ENCODE results near the gene AP5B1.
A peak's percentile ranks its signal among the peaks of the same experiment; 100 is the strongest.

AP5B1 gene

GRCh38 chr11:65790104-65790901 is 9.5 kb upstream of the AP5B1 start:
- no peak overlapping the region for H3K4me3 ChIP-seq (ENCODE audit: low read length)
- peaks cover 13% of the 10 kb centered on the region; the same call in 1 of the 2 replicates for H3K27me3 ChIP-seq (ENCODE audit: control insufficient read depth, insufficient read depth, low read length)
- DNase-seq (ENCODE audit: low read depth, low spot score) = no peak
- WGBS (ENCODE audit: insufficient coverage, insufficient read length) = no CpG with 5 or more reads among the region's 13 CpGs
- peaks cover 7% of the 10 kb centered on the region for H3K36me3 ChIP-seq (ENCODE audit: control insufficient read depth, insufficient read depth, low read length)
- H3K4me1 ChIP-seq (ENCODE audit: control insufficient read depth, insufficient read depth, low read length) = peaks cover 19% of the 10 kb centered on the region
- no peak overlapping the region for H3K27ac ChIP-seq (ENCODE audit: low read length)
- H3K9me3 ChIP-seq (ENCODE audit: control insufficient read depth, insufficient read depth, low read length) = no peaks in the 10 kb centered on the region

GRCh38 chr11:65789230-65790103 is 8.7 kb upstream of the AP5B1 start:
- WGBS (ENCODE audit: insufficient coverage, insufficient read length) = no CpG with 5 or more reads among the region's 14 CpGs
- H3K4me3 ChIP-seq (ENCODE audit: low read length) = no peak overlapping the region
- no peak for DNase-seq (ENCODE audit: low read depth, low spot score)
- no peaks in the 10 kb centered on the region for H3K9me3 ChIP-seq (ENCODE audit: control insufficient read depth, insufficient read depth, low read length)
- H3K27ac ChIP-seq (ENCODE audit: low read length) = no peak overlapping the region
- peaks cover 14% of the 10 kb centered on the region; the same call in 1 of the 2 replicates for H3K27me3 ChIP-seq (ENCODE audit: control insufficient read depth, insufficient read depth, low read length)
- peaks cover 19% of the 10 kb centered on the region for H3K4me1 ChIP-seq (ENCODE audit: control insufficient read depth, insufficient read depth, low read length)
- H3K36me3 ChIP-seq (ENCODE audit: control insufficient read depth, insufficient read depth, low read length) = peaks cover 2% of the 10 kb centered on the region; the same call in 1 of the 2 replicates

DNA sequence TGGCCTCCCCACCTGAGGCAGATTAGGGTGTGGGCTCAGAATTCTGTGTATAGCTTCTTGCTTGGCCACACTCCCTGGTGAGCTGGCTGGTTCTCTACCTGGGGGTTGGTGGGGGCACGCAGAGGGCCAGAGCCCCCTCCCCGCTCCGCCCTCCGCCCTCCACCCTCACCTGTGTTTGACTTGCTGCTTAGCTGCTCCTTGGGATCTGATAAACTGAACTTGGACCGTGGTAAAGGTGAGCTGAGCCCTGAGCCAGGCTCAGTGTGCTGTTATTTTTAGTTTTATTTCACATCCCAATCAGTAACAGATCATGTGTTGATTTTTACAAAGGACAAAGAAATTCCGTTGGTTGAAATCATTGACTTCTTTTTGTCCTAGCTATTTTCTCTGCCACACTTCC is 8.0 kb upstream of the AP5B1 start:
- Histone ChIP-seq H3K27ac (ENCODE audit: low read length) (no peak overlapping the region), H3K4me1 (ENCODE audit: control insufficient read depth, insufficient read depth, low read length) (peaks cover 21% of the 10 kb centered on the region), H3K36me3 (ENCODE audit: control insufficient read depth, insufficient read depth, low read length) (no peaks in the 10 kb centered on the region; the same call in 1 of the 2 replicates), H3K4me3 (ENCODE audit: low read length) (no peak overlapping the region), H3K27me3 (ENCODE audit: control insufficient read depth, insufficient read depth, low read length) (peaks cover 14% of the 10 kb centered on the region; the same call in 1 of the 2 replicates), H3K9me3 (ENCODE audit: control insufficient read depth, insufficient read depth, low read length) (no peaks in the 10 kb centered on the region)
- WGBS (ENCODE audit: insufficient coverage, insufficient read length) = no CpG with 5 or more reads among the region's 6 CpGs
- no peak for DNase-seq (ENCODE audit: low read depth, low spot score)

- Histone ChIP-seq H3K4me3 (ENCODE audit: low read length) (peak overlapping the region; percentile 69; the same call in 1 of the 2 replicates), H3K4me1 (ENCODE audit: control insufficient read depth, insufficient read depth, low read length) (peaks cover 21% of the 10 kb centered on the region), H3K9me3 (ENCODE audit: control insufficient read depth, insufficient read depth, low read length) (no peaks in the 10 kb centered on the region), H3K27me3 (ENCODE audit: control insufficient read depth, insufficient read depth, low read length) (peaks cover 14% of the 10 kb centered on the region; the same call in 1 of the 2 replicates), H3K27ac (ENCODE audit: low read length) (no peak overlapping the region), H3K36me3 (ENCODE audit: control insufficient read depth, insufficient read depth, low read length) (no peaks in the 10 kb centered on the region; the same call in 1 of the 2 replicates)
- DNase-seq (ENCODE audit: low read depth, low spot score) = no peak
- WGBS (ENCODE audit: insufficient coverage, insufficient read length) = no CpG with 5 or more reads among the region's 64 CpGs
These were observed 7.2 kb upstream of the AP5B1 start for GRCh38 chr11:65787649-65788622.

DNA sequence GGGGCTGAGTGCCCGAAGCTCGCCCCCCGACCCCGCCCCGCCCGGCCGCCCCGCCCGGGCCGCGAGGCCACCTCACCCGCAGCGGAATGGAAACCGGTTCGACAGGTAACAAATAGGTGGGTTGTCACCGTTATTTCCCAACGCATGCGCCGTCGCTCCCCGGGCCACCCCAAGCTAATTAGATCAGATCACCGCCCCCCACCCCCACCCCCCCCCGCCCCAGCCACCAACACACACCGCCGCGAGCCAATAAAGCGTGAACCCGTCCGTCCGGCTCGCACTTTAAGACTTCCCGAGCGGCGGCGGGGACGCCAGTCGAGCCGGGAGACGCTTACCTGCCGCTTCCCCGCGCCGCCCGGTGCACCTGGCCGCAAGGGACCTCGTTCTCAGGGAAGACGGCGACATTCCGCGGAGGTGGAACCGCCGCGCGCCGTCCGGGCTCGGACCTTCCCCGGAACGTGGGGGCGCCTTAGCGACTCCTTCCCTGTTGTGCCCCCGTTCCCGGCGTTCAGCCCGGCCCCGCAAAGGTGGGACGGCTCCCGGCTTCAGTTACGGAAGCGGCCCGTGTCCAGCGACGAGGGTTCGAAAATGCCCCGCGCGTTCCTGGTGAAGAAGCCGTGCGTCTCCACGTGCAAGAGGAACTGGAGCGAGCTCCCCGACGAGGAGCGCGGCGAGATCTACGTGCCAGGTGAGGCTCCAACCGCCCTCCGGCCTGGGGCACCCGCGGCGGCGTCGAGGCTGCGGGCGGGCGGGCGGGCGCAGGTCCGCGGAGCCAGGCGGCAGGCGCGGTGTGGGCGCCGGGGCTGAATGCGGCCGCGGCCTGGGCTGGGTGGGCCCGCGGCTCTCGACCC is 6.2 kb upstream of the AP5B1 start, which contains the start of gene OVOL1:
Gene OVOL1, plus strand, starts transcription at position 278 of the 851 bp plus-strand sequence. Its CDS starts 311 bp downstream, at position 589.
- Histone ChIP-seq H3K4me3 (ENCODE audit: low read length) (peak within 1 kb of the TSS; percentile 69; the same call in 1 of the 2 replicates), H3K27ac (ENCODE audit: low read length) (no peak within 1 kb of the TSS), H3K4me1 (ENCODE audit: control insufficient read depth, insufficient read depth, low read length) (peaks cover 21% of the 10 kb centered on the region), H3K36me3 (ENCODE audit: control insufficient read depth, insufficient read depth, low read length) (no peaks in the 10 kb centered on the region; the same call in 1 of the 2 replicates), H3K9me3 (ENCODE audit: control insufficient read depth, insufficient read depth, low read length) (no peaks in the 10 kb centered on the region), H3K27me3 (ENCODE audit: control insufficient read depth, insufficient read depth, low read length) (peaks cover 14% of the 10 kb centered on the region; the same call in 1 of the 2 replicates)
- WGBS (ENCODE audit: insufficient coverage, insufficient read length) = no CpG with 5 or more reads among the region's 112 CpGs
- no peak for DNase-seq (ENCODE audit: low read depth, low spot score)

GRCh38 chr11:65786008-65786785 is 5.4 kb upstream of the AP5B1 start:
- DNase-seq (ENCODE audit: low read depth, low spot score) = no peak
- Histone ChIP-seq H3K27ac (ENCODE audit: low read length) (no peak overlapping the region), H3K9me3 (ENCODE audit: control insufficient read depth, insufficient read depth, low read length) (no peaks in the 10 kb centered on the region), H3K4me3 (ENCODE audit: low read length) (peak overlapping the region; percentile 69; the same call in 1 of the 2 replicates), H3K36me3 (ENCODE audit: control insufficient read depth, insufficient read depth, low read length) (no peaks in the 10 kb centered on the region; the same call in 1 of the 2 replicates), H3K27me3 (ENCODE audit: control insufficient read depth, insufficient read depth, low read length) (peaks cover 14% of the 10 kb centered on the region; the same call in 1 of the 2 replicates), H3K4me1 (ENCODE audit: control insufficient read depth, insufficient read depth, low read length) (peaks cover 22% of the 10 kb centered on the region)
- no CpG with 5 or more reads among the region's 74 CpGs for WGBS (ENCODE audit: insufficient coverage, insufficient read length)

DNA sequence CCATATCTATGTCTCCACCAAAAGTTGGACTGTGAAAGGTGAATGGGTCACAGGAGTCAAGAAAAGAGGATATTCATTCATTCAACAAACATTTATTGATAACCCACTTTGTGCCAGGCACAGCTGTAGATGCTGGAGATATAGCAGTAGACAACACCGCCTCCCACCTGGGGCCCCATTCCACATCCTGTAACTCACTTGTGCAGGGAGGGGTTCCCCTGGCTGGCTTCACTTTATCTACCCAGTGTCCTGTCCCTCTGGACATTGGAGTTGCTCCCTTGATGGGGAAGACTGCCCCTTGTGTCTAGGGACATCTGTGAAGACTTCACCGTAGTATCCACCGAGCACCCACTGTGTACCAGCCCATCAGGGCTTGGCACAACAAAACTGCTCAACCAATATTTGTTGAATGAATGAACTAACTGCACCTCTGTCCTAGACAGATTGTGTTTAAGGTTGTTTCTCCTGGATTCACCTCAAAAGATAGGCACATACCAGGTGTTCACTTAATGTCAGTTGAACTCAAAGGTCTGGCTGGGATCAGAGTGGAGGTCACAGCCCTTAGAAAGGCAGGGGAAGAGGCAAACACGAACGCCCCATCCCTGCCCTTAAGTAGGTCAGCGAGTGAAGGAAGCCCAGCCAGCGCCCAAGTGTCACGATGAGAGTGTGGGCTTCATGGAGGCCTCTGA is 4.7 kb upstream of the AP5B1 start:
- Histone ChIP-seq H3K4me1 (ENCODE audit: control insufficient read depth, insufficient read depth, low read length) (peaks cover 22% of the 10 kb centered on the region), H3K27me3 (ENCODE audit: control insufficient read depth, insufficient read depth, low read length) (peaks cover 14% of the 10 kb centered on the region; the same call in 1 of the 2 replicates), H3K27ac (ENCODE audit: low read length) (no peak overlapping the region), H3K36me3 (ENCODE audit: control insufficient read depth, insufficient read depth, low read length) (no peaks in the 10 kb centered on the region), H3K4me3 (ENCODE audit: low read length) (no peak overlapping the region), H3K9me3 (ENCODE audit: control insufficient read depth, insufficient read depth, low read length) (no peaks in the 10 kb centered on the region)
- no peak for DNase-seq (ENCODE audit: low read depth, low spot score)
- no CpG with 5 or more reads among the region's 8 CpGs for WGBS (ENCODE audit: insufficient coverage, insufficient read length)

- H3K4me3 ChIP-seq (ENCODE audit: low read length) = no peak overlapping the region
- DNase-seq (ENCODE audit: low read depth, low spot score) = no peak
- peaks cover 14% of the 10 kb centered on the region; the same call in 1 of the 2 replicates for H3K27me3 ChIP-seq (ENCODE audit: control insufficient read depth, insufficient read depth, low read length)
- WGBS (ENCODE audit: insufficient coverage, insufficient read length) = no CpG with 5 or more reads among the region's 9 CpGs
- peaks cover 7% of the 10 kb centered on the region; the same call in 1 of the 2 replicates for H3K36me3 ChIP-seq (ENCODE audit: control insufficient read depth, insufficient read depth, low read length)
- no peaks in the 10 kb centered on the region for H3K9me3 ChIP-seq (ENCODE audit: control insufficient read depth, insufficient read depth, low read length)
- peaks cover 8% of the 10 kb centered on the region for H3K4me1 ChIP-seq (ENCODE audit: control insufficient read depth, insufficient read depth, low read length)
- no peak overlapping the region for H3K27ac ChIP-seq (ENCODE audit: low read length)
These were observed 2.0 kb upstream of the AP5B1 start for GRCh38 chr11:65782816-65783228.

Measured in iPS DF 6.9 (cell line).